ENCODE results near the gene RGS12.

DNA sequence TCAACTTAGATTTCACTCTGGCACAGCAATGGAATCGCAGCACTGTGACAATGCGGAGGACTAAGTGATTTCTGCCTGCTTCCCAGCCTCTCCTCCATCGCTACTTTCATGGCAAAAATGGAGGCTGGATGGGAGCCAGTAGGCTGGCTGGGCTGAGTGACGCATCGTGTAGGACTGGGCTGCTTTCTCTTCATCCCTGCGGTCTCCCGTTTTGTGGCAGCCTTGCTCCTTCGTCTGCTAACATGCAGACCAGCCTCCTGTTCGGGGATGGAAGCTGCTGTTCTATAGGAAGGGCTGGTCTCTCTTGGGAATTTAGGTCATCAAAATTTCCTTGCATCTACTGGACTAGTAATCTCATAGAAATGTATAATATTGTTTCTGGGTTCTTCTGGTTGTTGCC is 15.8 kb upstream of the RGS12 start:
- TF ChIP-seq, protein P1, sequence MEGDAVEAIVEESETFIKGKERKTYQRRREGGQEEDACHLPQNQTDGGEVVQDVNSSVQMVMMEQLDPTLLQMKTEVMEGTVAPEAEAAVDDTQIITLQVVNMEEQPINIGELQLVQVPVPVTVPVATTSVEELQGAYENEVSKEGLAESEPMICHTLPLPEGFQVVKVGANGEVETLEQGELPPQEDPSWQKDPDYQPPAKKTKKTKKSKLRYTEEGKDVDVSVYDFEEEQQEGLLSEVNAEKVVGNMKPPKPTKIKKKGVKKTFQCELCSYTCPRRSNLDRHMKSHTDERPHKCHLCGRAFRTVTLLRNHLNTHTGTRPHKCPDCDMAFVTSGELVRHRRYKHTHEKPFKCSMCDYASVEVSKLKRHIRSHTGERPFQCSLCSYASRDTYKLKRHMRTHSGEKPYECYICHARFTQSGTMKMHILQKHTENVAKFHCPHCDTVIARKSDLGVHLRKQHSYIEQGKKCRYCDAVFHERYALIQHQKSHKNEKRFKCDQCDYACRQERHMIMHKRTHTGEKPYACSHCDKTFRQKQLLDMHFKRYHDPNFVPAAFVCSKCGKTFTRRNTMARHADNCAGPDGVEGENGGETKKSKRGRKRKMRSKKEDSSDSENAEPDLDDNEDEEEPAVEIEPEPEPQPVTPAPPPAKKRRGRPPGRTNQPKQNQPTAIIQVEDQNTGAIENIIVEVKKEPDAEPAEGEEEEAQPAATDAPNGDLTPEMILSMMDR (conservative IDR thresholded peaks at IDR 0.05; ENCODE audit: low read length) = no peak
- no peak for TF ChIP-seq EZH2phosphoT487 (IDR thresholded peaks at IDR 0.05; ENCODE audit: borderline replicate concordance, low read depth, low read length)
